Measurements from ENCODE around the gene TNIK.

DNA sequence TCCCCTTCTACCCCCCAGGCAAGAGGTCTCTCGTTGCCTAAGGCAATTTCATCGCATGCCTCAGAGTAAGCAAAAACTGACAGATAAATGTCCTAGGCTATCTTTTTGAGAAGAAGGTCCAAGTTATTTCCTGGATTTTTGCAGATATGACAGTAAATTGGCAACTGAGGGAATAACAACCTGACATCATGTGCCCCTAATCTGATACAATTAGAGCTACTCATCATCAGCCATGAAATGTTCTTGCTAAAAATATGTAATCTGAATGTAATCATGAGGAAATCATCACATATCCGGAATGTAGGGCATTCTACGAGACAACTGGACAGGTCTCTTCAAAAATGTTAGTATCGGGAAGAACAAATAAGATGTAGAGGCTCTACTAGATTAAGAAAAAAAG, 44.1 kb downstream of the TNIK start:
- TF ChIP-seq EED (IDR thresholded peaks at IDR 0.05; ENCODE audit: low read depth) = no peak
- TF ChIP-seq, protein P1, sequence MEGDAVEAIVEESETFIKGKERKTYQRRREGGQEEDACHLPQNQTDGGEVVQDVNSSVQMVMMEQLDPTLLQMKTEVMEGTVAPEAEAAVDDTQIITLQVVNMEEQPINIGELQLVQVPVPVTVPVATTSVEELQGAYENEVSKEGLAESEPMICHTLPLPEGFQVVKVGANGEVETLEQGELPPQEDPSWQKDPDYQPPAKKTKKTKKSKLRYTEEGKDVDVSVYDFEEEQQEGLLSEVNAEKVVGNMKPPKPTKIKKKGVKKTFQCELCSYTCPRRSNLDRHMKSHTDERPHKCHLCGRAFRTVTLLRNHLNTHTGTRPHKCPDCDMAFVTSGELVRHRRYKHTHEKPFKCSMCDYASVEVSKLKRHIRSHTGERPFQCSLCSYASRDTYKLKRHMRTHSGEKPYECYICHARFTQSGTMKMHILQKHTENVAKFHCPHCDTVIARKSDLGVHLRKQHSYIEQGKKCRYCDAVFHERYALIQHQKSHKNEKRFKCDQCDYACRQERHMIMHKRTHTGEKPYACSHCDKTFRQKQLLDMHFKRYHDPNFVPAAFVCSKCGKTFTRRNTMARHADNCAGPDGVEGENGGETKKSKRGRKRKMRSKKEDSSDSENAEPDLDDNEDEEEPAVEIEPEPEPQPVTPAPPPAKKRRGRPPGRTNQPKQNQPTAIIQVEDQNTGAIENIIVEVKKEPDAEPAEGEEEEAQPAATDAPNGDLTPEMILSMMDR (IDR thresholded peaks at IDR 0.05 in 2 of 3, conservative IDR thresholded peaks at IDR 0.05 in 1 of 3; ENCODE audit: control insufficient read depth in 2 of 3, extremely low read depth in 1 of 3, insufficient read depth in 1 of 3, low read depth in 3 of 3, low read length in 3 of 3) = no peak
- no peak for TF ChIP-seq POLR2AphosphoS5 (IDR thresholded peaks at IDR 0.05; ENCODE audit: low read length)
- TF ChIP-seq SREBF2 (IDR thresholded peaks at IDR 0.05; ENCODE audit: low read length) = no peak
- TF ChIP-seq YY1 (IDR thresholded peaks at IDR 0.05; ENCODE audit: low read depth, low read length) = no peak
- no peak for TF ChIP-seq POLR2A (IDR thresholded peaks at IDR 0.05; ENCODE audit: low read depth, low read length)
- no peak for TF ChIP-seq SUZ12 (IDR thresholded peaks at IDR 0.05; ENCODE audit: unreplicated experiment)
- TF ChIP-seq, protein P2, sequence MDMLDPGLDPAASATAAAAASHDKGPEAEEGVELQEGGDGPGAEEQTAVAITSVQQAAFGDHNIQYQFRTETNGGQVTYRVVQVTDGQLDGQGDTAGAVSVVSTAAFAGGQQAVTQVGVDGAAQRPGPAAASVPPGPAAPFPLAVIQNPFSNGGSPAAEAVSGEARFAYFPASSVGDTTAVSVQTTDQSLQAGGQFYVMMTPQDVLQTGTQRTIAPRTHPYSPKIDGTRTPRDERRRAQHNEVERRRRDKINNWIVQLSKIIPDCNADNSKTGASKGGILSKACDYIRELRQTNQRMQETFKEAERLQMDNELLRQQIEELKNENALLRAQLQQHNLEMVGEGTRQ (IDR thresholded peaks at IDR 0.05; ENCODE audit: borderline replicate concordance, low read depth, low read length) = no peak
- TF ChIP-seq RAD21 (IDR thresholded peaks at IDR 0.05; ENCODE audit: insufficient read depth, low read depth, low read length) = no peak

All from GM12878 (cell line).